ENCODE results near the gene DHRS11.

Gene DHRS11

DNA sequence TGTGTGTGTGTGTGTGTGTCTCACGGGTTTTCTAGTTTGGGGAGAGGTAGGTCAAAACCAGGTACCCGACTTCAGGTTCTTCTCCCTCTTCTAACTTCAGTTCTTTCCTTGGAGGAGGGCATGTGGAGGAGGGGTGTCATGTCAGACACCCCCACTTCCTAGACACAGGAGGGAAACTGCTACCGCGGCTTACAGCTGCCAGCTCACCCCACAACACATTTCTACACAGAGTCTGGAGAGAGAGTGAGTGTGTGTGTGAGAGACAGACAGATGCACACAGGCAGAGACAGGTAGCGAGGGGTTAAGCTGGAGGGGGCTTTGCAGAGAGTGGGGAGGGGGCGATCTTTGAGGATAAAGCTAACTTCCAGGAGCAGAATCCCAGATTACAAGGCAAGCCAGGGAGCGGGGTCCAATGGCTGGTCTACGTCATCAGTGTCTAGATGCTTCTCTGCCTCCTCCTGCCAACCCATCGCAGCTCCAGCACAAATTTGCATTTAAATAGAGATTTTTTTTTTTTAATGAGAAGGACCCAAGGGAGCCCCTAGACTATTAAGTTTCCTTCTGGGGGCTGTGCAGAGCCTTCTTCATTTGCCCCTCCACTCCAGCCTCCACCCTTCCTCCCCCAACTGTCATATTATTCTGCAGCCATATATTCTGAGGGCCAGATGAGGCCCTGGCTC, 58.6 kb downstream of the DHRS11 start:
- Histone ChIP-seq H3K9me3 (ENCODE audit: control insufficient read depth, insufficient read depth, low read length) (no peaks in the 10 kb centered on the region), H3K4me1 (ENCODE audit: control insufficient read depth, insufficient read depth, low read length) (peaks cover 1% of the 10 kb centered on the region; the same call in 1 of the 2 replicates), H3K36me3 (ENCODE audit: control insufficient read depth, insufficient read depth, low read length) (no peaks in the 10 kb centered on the region), H3K27me3 (ENCODE audit: control insufficient read depth, insufficient read depth, low read length) (no peaks in the 10 kb centered on the region), H3K4me3 (ENCODE audit: low read length) (no peak overlapping the region), H3K27ac (ENCODE audit: low read length) (no peak overlapping the region)
- no peak for DNase-seq (ENCODE audit: low read depth, low spot score)
- WGBS (ENCODE audit: insufficient coverage, insufficient read length), result no CpG with 5 or more reads among the region's 9 CpGs

Data from iPS DF 6.9 (cell line).